GM12878 (cell line): ENCODE results near the gene FBXL7. TPM values are rescaled to one million over a fixed set of nuclear protein-coding genes. Genes with fewer than 3 reads are reported as not detected.

Source experiments
- ATAC-seq: fragments of 200-7000 bp; cut with Tn5 transposase; 3 replicates; pipeline ENCODE4 v1.9.1; 2020; ENCODE audit warnings: mild to moderate bottlenecking, moderate library complexity
- BruUV-seq: library from RNA; stranded (reverse); fragments of 400-500 nt; replicated peaks from 2 replicates; lab custom pipeline; 2021; lab: Mats Ljungman, UMichigan
- CTCF ChIA-PET: fragments of 300-600 bp; sonication (Branson Sonifier 250); formaldehyde crosslinking; extraction: SDS; loops from one replicate; lab custom pipeline; 2021; ENCODE audit warnings: inconsistent platforms; lab: Yijun Ruan, JAX
- POLR2A ChIA-PET: fragments of 350-600 bp; formaldehyde crosslinking; extraction: SDS; loops from one replicate; lab custom pipeline; 2021; ENCODE audit warnings: inconsistent platforms; lab: Charles Lee
- RAD21 ChIA-PET: fragments of 300-600 bp; sonication (Branson Sonifier 250); formaldehyde crosslinking; loops from one replicate; lab custom pipeline; 2023; ENCODE audit warnings: antibody characterized with exemption; ENCODE audit not compliant: unreplicated experiment; lab: Charles Lee
- SMC1A ChIA-PET: fragments of 300-600 bp; sonication (Branson Sonifier 250); formaldehyde crosslinking; loops from one replicate; lab custom pipeline; 2023; ENCODE audit not compliant: unreplicated experiment, uncharacterized antibody; lab: Charles Lee
- DNase-seq: peaks from one replicate; pipeline ENCODE4 v3.0.0-alpha.2; 2011; ENCODE audit warnings: low read depth, low spot score
- FAIRE-seq: peaks from 3 replicates; lab custom pipeline; 2011; peaks lifted over from hg19 to GRCh38; lab: Jason Lieb, UNC
- H2AFZ ChIP-seq: 2 replicates; pipeline ENCODE4 v1.6.0; 2011; ENCODE audit warnings: low read depth, low read length, control low read depth; ENCODE audit not compliant: control insufficient read depth
- H3K27ac ChIP-seq: 2 replicates; pipeline ENCODE4 v1.5.1; 2011; ENCODE audit warnings: control low read depth; ENCODE audit not compliant: control insufficient read depth, insufficient read depth
- H3K27me3 ChIP-seq, 2 experiments: replicated peaks in 1 of 2; 2 replicates each; pipeline versions ENCODE4 v1.6.0 to v1.6.1; 2011; ENCODE audit warnings: low read length in 1 of 2; ENCODE audit not compliant: control insufficient read depth in 2 of 2, insufficient read depth in 2 of 2
- H3K36me3 ChIP-seq, 2 experiments: 2 replicates each; pipeline ENCODE4 v1.5.1; 2011; ENCODE audit warnings: low read length in 1 of 2; ENCODE audit not compliant: control insufficient read depth in 2 of 2, insufficient read depth in 2 of 2
- H3K4me1 ChIP-seq: 2 replicates; pipeline ENCODE4 v1.6.1; 2011; ENCODE audit warnings: mild to moderate bottlenecking, low read length, moderate library complexity, mixed read lengths; ENCODE audit not compliant: control insufficient read depth, insufficient read depth
- H3K4me2 ChIP-seq: 2 replicates; pipeline ENCODE4 v1.6.0; 2011; ENCODE audit warnings: control low read depth; ENCODE audit not compliant: control insufficient read depth, insufficient read depth
- H3K4me3 ChIP-seq: fragments of 200-600 bp; sonication (generic); 2 replicates; pipeline ENCODE4 v1.5.1; 2016
- H3K79me2 ChIP-seq: 2 replicates; pipeline ENCODE4 v1.6.0; 2011; ENCODE audit warnings: low read length; ENCODE audit not compliant: control insufficient read depth, insufficient read depth
- H3K9ac ChIP-seq: 2 replicates; pipeline ENCODE4 v1.8.0; 2011; ENCODE audit warnings: low read length, control low read depth, mixed read lengths; ENCODE audit not compliant: control insufficient read depth, insufficient read depth
- H3K9me3 ChIP-seq: replicated peaks from 3 replicates; pipeline ENCODE4 v1.5.1; 2011; ENCODE audit warnings: mild to moderate bottlenecking, low read length; ENCODE audit not compliant: control insufficient read depth, insufficient read depth
- H4K20me1 ChIP-seq: 2 replicates; pipeline ENCODE4 v1.6.0; 2011; ENCODE audit not compliant: control insufficient read depth, insufficient read depth
- CBFB ChIP-seq: IDR thresholded peaks from 2 replicates; pipeline ENCODE4 v1.6.1; 2016; ENCODE audit warnings: antibody characterized with exemption, low read depth
- CHD1 ChIP-seq: IDR thresholded peaks from 2 replicates; pipeline ENCODE4 v1.6.1; 2012; ENCODE audit warnings: low read depth, low read length, improper control_type of control experiment
- EZH2 ChIP-seq: IDR thresholded peaks from 2 replicates; pipeline ENCODE4 v1.6.1; 2012; ENCODE audit warnings: low read depth, mild to moderate bottlenecking, control low read depth, inconsistent platforms, low read length, borderline replicate concordance; ENCODE audit not compliant: control insufficient read depth
- KAT2A ChIP-seq: conservative IDR thresholded peaks from 2 replicates; pipeline ENCODE4 v1.6.1; 2011; ENCODE audit warnings: low read depth, low read length; ENCODE audit not compliant: control insufficient read depth
- NR2C2 ChIP-seq: IDR thresholded peaks from 2 replicates; pipeline ENCODE4 v1.6.1; 2011; ENCODE audit warnings: borderline replicate concordance, low read depth; ENCODE audit not compliant: control insufficient read depth, insufficient read length
- RAD21 ChIP-seq: IDR thresholded peaks from 2 replicates; pipeline ENCODE4 v1.6.1; 2011; ENCODE audit warnings: mild to moderate bottlenecking, low read depth, low read length, moderate library complexity; ENCODE audit not compliant: insufficient read depth
- RFX5 ChIP-seq: IDR thresholded peaks from 2 replicates; pipeline ENCODE4 v1.6.1; 2011; ENCODE audit warnings: low read depth, low read length, improper control_type of control experiment
- SKIL ChIP-seq: fragments of 450-650 bp; IDR thresholded peaks from 2 replicates; pipeline ENCODE4 v1.6.1; 2017; ENCODE audit warnings: mild to moderate bottlenecking, low read depth, inconsistent platforms; ENCODE audit not compliant: poor library complexity, severe bottlenecking
- SMAD1 ChIP-seq: fragments of 450-650 bp; IDR thresholded peaks from 2 replicates; pipeline ENCODE4 v1.6.1; 2018; ENCODE audit warnings: mild to moderate bottlenecking, low read depth; ENCODE audit not compliant: partially characterized antibody
- STAT3 ChIP-seq: IDR thresholded peaks from 2 replicates; pipeline ENCODE4 v1.6.1; 2011; ENCODE audit warnings: low read depth, low read length, improper control_type of control experiment
- SUZ12 ChIP-seq: fragments of 200-600 bp; sonication (generic); IDR thresholded peaks from one replicate; pipeline ENCODE4 v1.6.1; 2018; ENCODE audit warnings: antibody characterized with exemption, mild to moderate bottlenecking; ENCODE audit not compliant: unreplicated experiment
- TBL1XR1 ChIP-seq: IDR thresholded peaks from 2 replicates; pipeline ENCODE4 v1.6.1; 2012; ENCODE audit warnings: low read depth, low read length, improper control_type of control experiment
- USF2 ChIP-seq: IDR thresholded peaks from 2 replicates; pipeline ENCODE4 v1.6.1; 2011; ENCODE audit warnings: low read depth, low read length, improper control_type of control experiment, borderline replicate concordance
- ZNF622 ChIP-seq: fragments of 450-650 bp; IDR thresholded peaks from 2 replicates; pipeline ENCODE4 v1.6.1; 2017; ENCODE audit warnings: mild to moderate bottlenecking, inconsistent platforms
- ZNF687 ChIP-seq: fragments of 450-650 bp; IDR thresholded peaks from 2 replicates; pipeline ENCODE4 v1.6.1; 2017; ENCODE audit warnings: mild to moderate bottlenecking, moderate library complexity
- WGBS: methylation state at CpG from one replicate; pipeline ENCODE4 v1.1.6; 2016; ENCODE audit warnings: low lambda C conversion rate; ENCODE audit not compliant: insufficient replicate concordance, insufficient coverage; ENCODE audit errors: missing lambda C conversion rate; 5-methylcytosine and 5-hydroxymethylcytosine counted together
- in situ Hi-C: fragments of 300-500 bp; cut with MboI; formaldehyde crosslinking; loops from 9 replicates; pipeline ENCODE4 v1.14.3; 2018; ENCODE audit warnings: mixed read lengths
- intact Hi-C: fragments of 100-400 bp; cut with micrococcal nuclease; formaldehyde crosslinking; loops from one replicate; pipeline ENCODE4 v1.14.2; 2022; ENCODE audit not compliant: unreplicated experiment
- polyA plus RNA-seq, 11 experiments: library from polyadenylated mRNA; depleted of rRNA in 4 of 11; unstranded in 6 of 11; stranded (reverse) in 5 of 11; fragments of >200 nt; fragmentation: Nextera tagmentation in 4 of 11; fragmentation: Illumina TruSeq in 1 of 11; extraction: Ambion mirVana in 4 of 11; extraction: Trizol in 1 of 11; gene quantifications; 1 replicate in 1 of 11; 2 replicates in 10 of 11; pipeline versions ENCODE4 v1.2.1 to v1.2.3, GENCODE V29; 2011 to 2016; ENCODE audit warnings: inconsistent platforms in 2 of 11, missing spikeins in 2 of 11, low read depth in 1 of 11
- total RNA-seq, 4 experiments: library from RNA; depleted of rRNA in 3 of 4; stranded (reverse); fragments of >200 nt in 3 of 4; fragmentation: Illumina TruSeq in 1 of 4; extraction: Trizol in 1 of 4; gene quantifications; 2 replicates each; pipeline versions ENCODE4 v1.2.1 to v1.2.3, GENCODE V29; 2013 to 2021

Gene FBXL7
- total and polyA plus RNA-seq, 10 of the 15 experiments (the other 5 are each of a cell fraction or from before 2014, with no cell fraction given): 0.03 to 0.44 (median 0.16) TPM

DNA sequence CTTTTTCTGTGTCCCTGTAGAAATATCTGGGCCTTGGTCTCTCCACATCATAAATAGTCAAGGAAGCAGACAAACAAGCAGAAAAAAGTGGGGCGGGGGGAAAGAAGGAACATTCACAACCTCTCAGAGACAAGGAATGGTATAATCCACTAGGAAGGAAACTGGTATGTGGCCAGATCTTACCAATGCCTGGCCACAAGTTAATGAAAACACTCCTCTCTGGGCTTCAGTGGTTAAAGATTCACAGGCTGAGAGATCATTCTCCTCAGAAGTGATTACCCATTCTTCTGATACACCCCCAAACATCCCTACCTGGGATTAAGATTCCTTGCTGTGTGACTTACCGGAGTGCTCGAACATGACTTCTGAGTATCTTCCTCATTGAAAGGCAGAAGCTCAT is 389.0 kb downstream of the FBXL7 start (continued):
- TF ChIP-seq USF2 (no peak), KAT2A (no peak), RFX5 (no peak), CHD1 (no peak)

- Histone ChIP-seq H3K9me3 (no peaks in the 10 kb centered on the region; the same call in 2 of the 3 replicates), H3K4me3 (no peak overlapping the region), H4K20me1 (no peaks in the 10 kb centered on the region), H3K4me1 (no peaks in the 10 kb centered on the region), H3K9ac (no peak overlapping the region), H2AFZ (no peak overlapping the region), H3K27ac (no peak overlapping the region), H3K27me3 (no peaks in the 10 kb centered on the region), H3K79me2 (no peaks in the 10 kb centered on the region), H3K4me2 (no peak overlapping the region), H3K36me3 (no peaks in the 10 kb centered on the region)
- ATAC-seq: no peak
- ChIA-PET CTCF (no interaction called here), POLR2A (no interaction called here), SMC1A (no interaction called here), RAD21 (no interaction called here)
- FAIRE-seq: no peak
- in situ Hi-C loops: no loop called here
- intact Hi-C loops: no loop called here
- no peak for TF ChIP-seq CBFB
- TF ChIP-seq SUZ12: no peak
- TF ChIP-seq SKIL: no peak
- no peak for TF ChIP-seq STAT3
- TF ChIP-seq ZNF622: no peak
- no peak for TF ChIP-seq NR2C2
- TF ChIP-seq RAD21: no peak
- no peak for TF ChIP-seq SMAD1
- no peak for TF ChIP-seq EZH2
- TF ChIP-seq TBL1XR1: no peak
- TF ChIP-seq ZNF687: no peak
- no TSS peak for BruUV-seq
- DNase-seq: no peak
- 74% methylated on average over 11 of the region's 11 CpGs for WGBS
These were observed 393.9 kb downstream of the FBXL7 start for GRCh38 chr5:15893866-15894265.
